Erythroblast (primary cell): Measurements from ENCODE around the gene CYTH1.

Source experiments
- GATA1 ChIP-seq: IDR thresholded peaks from 2 replicates; pipeline ENCODE4 v1.6.1; 2011; ENCODE audit warnings: low read depth, mild to moderate bottlenecking, control low read depth, low read length, moderate library complexity
- POLR2A ChIP-seq: IDR thresholded peaks from 2 replicates; pipeline ENCODE4 v1.6.1; 2011; ENCODE audit warnings: mild to moderate bottlenecking, low read length

DNA sequence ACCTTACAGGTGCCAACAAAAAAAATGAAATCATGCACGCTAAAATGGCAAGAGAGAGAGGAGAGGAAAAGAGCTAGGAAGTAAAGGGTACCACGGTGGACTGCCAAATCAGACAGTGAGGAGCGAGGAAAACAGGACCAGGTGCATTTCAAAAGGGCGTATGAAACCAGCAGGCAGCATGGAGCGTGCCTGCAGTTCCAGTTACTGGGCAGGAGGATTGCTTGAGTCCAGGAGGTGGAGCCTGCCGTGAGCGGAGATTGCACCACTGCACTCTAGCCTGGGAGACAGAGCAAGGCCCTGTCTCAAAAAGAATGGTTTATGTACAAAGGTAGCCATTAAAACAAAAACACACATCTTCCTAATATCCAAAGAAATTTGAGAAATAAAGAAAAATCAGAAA is 42.2 kb upstream of the CYTH1 start:
- TF ChIP-seq POLR2A: no peak
- no peak for TF ChIP-seq GATA1
